H1 (cell line): Measurements from ENCODE around the gene MUC2. TPM values are rescaled to one million over a fixed set of nuclear protein-coding genes. Genes with fewer than 3 reads are reported as not detected.

Experiments
- BACH1 ChIP-seq: IDR thresholded peaks from 2 replicates; pipeline ENCODE4 v1.6.1; 2012; ENCODE audit warnings: low read length, improper control_type of control experiment
- BCL11A ChIP-seq, 2 experiments: IDR thresholded peaks; one replicate each; pipeline ENCODE4 v1.6.1; 2011; ENCODE audit warnings: low read depth in 2 of 2, low read length in 2 of 2, mild to moderate bottlenecking in 2 of 2
- CBX5 ChIP-seq: fragments of 300-800, 300-1000 bp; sonication (generic); IDR thresholded peaks from 2 replicates; pipeline ENCODE4 v1.7.1; 2016; ENCODE audit warnings: antibody characterized with exemption, low read length, low read depth
- CHD7 ChIP-seq: fragments of 300-600 bp; sonication (generic); IDR thresholded peaks from 2 replicates; pipeline ENCODE4 v1.7.1; 2012; ENCODE audit warnings: low read length, moderate library complexity, mild to moderate bottlenecking, inconsistent platforms; ENCODE audit not compliant: insufficient replicate concordance
- JUND ChIP-seq: IDR thresholded peaks from 2 replicates; pipeline ENCODE4 v1.6.1; 2011; ENCODE audit warnings: mild to moderate bottlenecking, improper control_type of control experiment, low read length
- KDM4A ChIP-seq: IDR thresholded peaks from one replicate; pipeline ENCODE4 v1.7.1; 2012; ENCODE audit warnings: low read depth, mild to moderate bottlenecking, moderate library complexity, low read length, inconsistent platforms; ENCODE audit not compliant: severe bottlenecking
- SAP30 ChIP-seq: fragments of 300-600 bp; sonication (generic); IDR thresholded peaks from 2 replicates; pipeline ENCODE4 v1.7.1; 2012; ENCODE audit warnings: low read length, moderate library complexity, mild to moderate bottlenecking, inconsistent platforms; ENCODE audit not compliant: insufficient read depth, insufficient replicate concordance
- USF2 ChIP-seq: IDR thresholded peaks from 2 replicates; pipeline ENCODE4 v1.6.1; 2011; ENCODE audit warnings: low read length, improper control_type of control experiment
- polyA plus RNA-seq, 7 experiments: library from polyadenylated mRNA; depleted of rRNA in 3 of 7; stranded (reverse) in 5 of 7; unstranded in 2 of 7; fragments of >200 nt in 5 of 7; fragments of 200-250 nt in 2 of 7; gene quantifications; 1 replicate in 5 of 7; 2 replicates in 1 of 7; 4 replicates in 1 of 7; pipeline versions ENCODE4 v1.2.1 to v1.2.3, GENCODE V29; 2011 to 2013; ENCODE audit warnings: missing spikeins in 2 of 7, mixed read lengths in 2 of 7
- total RNA-seq: library from RNA; stranded (reverse); fragmentation: NEBNext Ultra II Directional; extraction: Animal tissue kit (Norgen Biotek cat#: 25700); gene quantifications from 2 replicates; pipeline ENCODE4 v1.2.1, GENCODE V29; 2021

MUC2 gene
- total and polyA plus RNA-seq, 2 of the 8 experiments (the other 6 are each of a cell fraction or from before 2014, with no cell fraction given) = not detected

- TF ChIP-seq CHD7 (no peak), JUND (no peak), KDM4A (no peak), BACH1 (no peak), CBX5 (no peak), USF2 (no peak), SAP30 (no peak), BCL11A (IDR thresholded peaks at IDR 0.05; ENCODE audit: low read depth in 2 of 2, low read length in 2 of 2) (no peak)
Measured at GRCh38 chr11:1074244-1075221, at the start of gene MUC2 (continued).
